A549 (cell line): ENCODE data around the gene TMEM176B. TPM values are rescaled to one million over a fixed set of nuclear protein-coding genes. Genes with fewer than 3 reads are reported as not detected.

ENCODE experiments used
- ATAC-seq, 2 experiments: fragments of 200-7000 bp in 1 of 2; fragments of >200 bp in 1 of 2; cut with Nextera tagmentation in 1 of 2; cut with Tn5 transposase in 1 of 2; 3 replicates each; pipeline versions ENCODE4 v1.8.0 to v1.9.1; 2018 to 2020; ENCODE audit warnings: mild to moderate bottlenecking in 1 of 2, moderate library complexity in 1 of 2
- CTCF ChIA-PET: fragments of 300-600 bp; sonication (Branson Sonifier 250); formaldehyde crosslinking; extraction: SDS; loops from one replicate; lab custom pipeline; 2021; ENCODE audit warnings: antibody characterized with exemption, inconsistent platforms; lab: Yijun Ruan, JAX
- POLR2A ChIA-PET: fragments of 350-600 bp; formaldehyde crosslinking; extraction: SDS; loops from one replicate; lab custom pipeline; 2021; ENCODE audit warnings: antibody characterized with exemption, inconsistent platforms; lab: Yijun Ruan, JAX
- DNase-seq, 2 experiments: peaks; one replicate each; pipeline versions ENCODE4 v3.0.0 to v3.0.0-alpha.2; 2011 to 2016; ENCODE audit warnings: low read depth in 1 of 2, low spot score in 1 of 2
- FAIRE-seq: peaks from 2 replicates; lab custom pipeline; 2011; peaks lifted over from hg19 to GRCh38; lab: Jason Lieb, UNC
- H3K27ac ChIP-seq, 2 experiments: fragments of >200 bp; sonication (Bioruptor Twin); formaldehyde crosslinking; 3 replicates each; pipeline ENCODE4 v1.5.1; 2016 to 2017
- H3K4me1 ChIP-seq: fragments of >200 bp; sonication (Bioruptor Twin); formaldehyde crosslinking; 3 replicates; pipeline ENCODE4 v1.6.1; 2016
- H3K4me2 ChIP-seq: fragments of >200 bp; sonication (Bioruptor Twin); formaldehyde crosslinking; 3 replicates; pipeline ENCODE4 v1.6.1; 2016
- H3K4me3 ChIP-seq: fragments of >200 bp; sonication (Bioruptor Twin); formaldehyde crosslinking; 3 replicates; pipeline ENCODE4 v1.5.1; 2016
- H3K9me3 ChIP-seq: fragments of >200 bp; sonication (Bioruptor Twin); formaldehyde crosslinking; 3 replicates; pipeline ENCODE4 v1.6.1; 2016
- CEBPB ChIP-seq, 2 experiments: fragments of >200 bp in 1 of 2; sonication (Bioruptor Twin) in 1 of 2; formaldehyde crosslinking in 1 of 2; IDR thresholded peaks; 2 replicates each; pipeline ENCODE4 v1.6.1; 2012 to 2016
- CHD4 ChIP-seq: fragments of 200-600 bp; sonication (generic); IDR thresholded peaks from 2 replicates; pipeline ENCODE4 v1.6.1; 2016; ENCODE audit warnings: antibody characterized with exemption, mild to moderate bottlenecking, borderline replicate concordance
- CTCF ChIP-seq: fragments of >200 bp; sonication (Bioruptor Twin); formaldehyde crosslinking; IDR thresholded peaks from 3 replicates; pipeline ENCODE4 v1.5.1; 2016
- EHF ChIP-seq: fragments of 250-450 bp; sonication (Bioruptor Pico); IDR thresholded peaks from 2 replicates; pipeline ENCODE4 v1.5.0; 2020; ENCODE audit warnings: mild to moderate bottlenecking
- ESRRA ChIP-seq: fragments of 150-350 bp; IDR thresholded peaks from 2 replicates; pipeline ENCODE4 v1.6.1; 2014; ENCODE audit warnings: mild to moderate bottlenecking, low read length, borderline replicate concordance
- FOSB ChIP-seq: fragments of 250-450 bp; sonication (Bioruptor Pico); IDR thresholded peaks from 2 replicates; pipeline ENCODE4 v1.5.0; 2020; ENCODE audit warnings: mild to moderate bottlenecking, moderate library complexity
- FOSL2 ChIP-seq, 2 experiments: fragments of 450-650 bp in 1 of 2; fragments of >200 bp in 1 of 2; sonication (Bioruptor Twin) in 1 of 2; formaldehyde crosslinking; IDR thresholded peaks; 2 replicates each; pipeline versions ENCODE4 v1.5.0 to v1.6.1; 2016 to 2020; ENCODE audit warnings: mild to moderate bottlenecking in 1 of 2, moderate library complexity in 1 of 2
- HDAC2 ChIP-seq: fragments of 200-600 bp; sonication (generic); IDR thresholded peaks from 2 replicates; pipeline ENCODE4 v1.6.1; 2016
- HMGXB4 ChIP-seq: fragments of 250-450 bp; sonication (Bioruptor Pico); IDR thresholded peaks from 2 replicates; pipeline ENCODE4 v1.5.0; 2021; ENCODE audit warnings: mild to moderate bottlenecking, moderate library complexity, borderline replicate concordance
- HOXA7 ChIP-seq: fragments of 250-450 bp; sonication (Bioruptor Pico); IDR thresholded peaks from 2 replicates; pipeline ENCODE4 v1.5.0; 2020; ENCODE audit warnings: mild to moderate bottlenecking, moderate library complexity
- HOXB13 ChIP-seq: fragments of 250-450 bp; sonication (Bioruptor Pico); IDR thresholded peaks from 2 replicates; pipeline ENCODE4 v1.5.0; 2020; ENCODE audit warnings: low read depth, mild to moderate bottlenecking, moderate library complexity
- HOXB5 ChIP-seq: fragments of 250-450 bp; sonication (Bioruptor Pico); IDR thresholded peaks from 2 replicates; pipeline ENCODE4 v1.5.0; 2020; ENCODE audit warnings: mild to moderate bottlenecking, moderate library complexity
- JUN ChIP-seq, 2 experiments: fragments of >200 bp; sonication (Bioruptor Twin); formaldehyde crosslinking; IDR thresholded peaks; 2 replicates in 1 of 2; 3 replicates in 1 of 2; pipeline ENCODE4 v1.6.1; 2016 to 2017
- JUNB ChIP-seq: fragments of >200 bp; sonication (Bioruptor Twin); formaldehyde crosslinking; IDR thresholded peaks from 2 replicates; pipeline ENCODE4 v1.6.1; 2016
- MYC ChIP-seq: IDR thresholded peaks from 2 replicates; pipeline ENCODE4 v1.6.1; 2012; ENCODE audit warnings: mild to moderate bottlenecking, inconsistent platforms, low read length, improper control_type of control experiment, borderline replicate concordance
- NPAS2 ChIP-seq: fragments of 250-450 bp; sonication (Bioruptor Pico); IDR thresholded peaks from 2 replicates; pipeline ENCODE4 v1.8.0; 2022; ENCODE audit warnings: mild to moderate bottlenecking, moderate library complexity, borderline replicate concordance
- POLR2A ChIP-seq: IDR thresholded peaks from 2 replicates; pipeline ENCODE4 v1.6.1; 2012; ENCODE audit warnings: mild to moderate bottlenecking, low read length
- RARB ChIP-seq: fragments of 250-450 bp; sonication (Bioruptor Pico); IDR thresholded peaks from 2 replicates; pipeline ENCODE4 v1.8.0; 2021; ENCODE audit warnings: mild to moderate bottlenecking, moderate library complexity
- RCOR1 ChIP-seq: fragments of 150-350 bp; IDR thresholded peaks from 2 replicates; pipeline ENCODE4 v1.6.1; 2014; ENCODE audit warnings: antibody characterized with exemption, low read length, low read depth
- REST ChIP-seq: fragments of 200-600 bp; sonication (generic); IDR thresholded peaks from 2 replicates; pipeline ENCODE4 v1.6.1; 2016; ENCODE audit warnings: antibody characterized with exemption, mild to moderate bottlenecking, moderate library complexity
- RNF2 ChIP-seq: fragments of 200-600 bp; sonication (generic); IDR thresholded peaks from 2 replicates; pipeline ENCODE4 v1.6.1; 2016; ENCODE audit warnings: low read depth, mild to moderate bottlenecking, antibody characterized with exemption, moderate library complexity, borderline replicate concordance
- TFCP2L1 ChIP-seq: fragments of 250-450 bp; sonication (Bioruptor Pico); IDR thresholded peaks from 2 replicates; pipeline ENCODE4 v1.5.0; 2021; ENCODE audit warnings: mild to moderate bottlenecking
- ZNF302 ChIP-seq: fragments of 250-450 bp; sonication (Bioruptor Pico); IDR thresholded peaks from 2 replicates; pipeline ENCODE4 v1.9.0; 2021; ENCODE audit warnings: inconsistent platforms, mild to moderate bottlenecking, moderate library complexity
- WGBS: methylation state at CpG from one replicate; pipeline ENCODE4 v1.1.6; 2017; ENCODE audit errors: missing lambda C conversion rate; 5-methylcytosine and 5-hydroxymethylcytosine counted together
- polyA plus RNA-seq, 4 experiments: library from polyadenylated mRNA; depleted of rRNA in 3 of 4; stranded (reverse); fragments of >200 nt; fragmentation: RNase III in 1 of 4; extraction: RNeasy Plus Mini Kit Qiagen cat#74134 plus additional on column Dnase treatment in 1 of 4; gene quantifications; 2 replicates in 3 of 4; 3 replicates in 1 of 4; pipeline ENCODE4 v1.2.3, GENCODE V29; 2011 to 2017
- TF ChIP-seq, protein P1 (sequence below): fragments of >200 bp; sonication (Bioruptor Twin); formaldehyde crosslinking; IDR thresholded peaks from 3 replicates; pipeline ENCODE4 v1.6.1; 2016
- TF ChIP-seq, protein P2 (sequence below): fragments of >200 bp; sonication (Bioruptor Twin); formaldehyde crosslinking; IDR thresholded peaks from 2 replicates; pipeline ENCODE4 v1.6.1; 2016

The TMEM176B gene
- polyA plus RNA-seq, 2 of the 4 experiments (the other 2 are of a cell fraction): 0.10 TPM; not detected in 1

DNA sequence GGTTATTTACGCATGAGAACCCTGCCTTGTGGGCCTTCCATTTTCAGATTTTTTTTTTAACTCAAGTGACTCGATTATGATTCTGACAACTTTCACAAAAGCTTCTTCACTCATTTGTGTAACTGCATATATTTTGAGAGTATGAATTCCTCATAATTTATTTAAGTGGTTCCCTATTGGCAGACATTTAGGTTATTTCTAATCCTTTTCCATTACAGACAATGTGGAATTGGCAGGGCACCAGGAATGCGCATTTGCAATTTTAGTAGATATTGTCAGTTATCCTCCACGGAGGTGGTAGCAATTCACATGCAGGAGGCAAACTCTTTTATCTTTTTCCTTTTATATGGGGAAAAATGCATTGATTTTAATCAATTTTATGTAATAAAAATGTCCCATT is 2.5 kb downstream of the TMEM176B start:
- no peak for TF ChIP-seq MYC
- no peak for TF ChIP-seq ZNF302 (CRISPR knock-in tag)
- TF ChIP-seq FOSB (CRISPR knock-in tag): no peak
- no peak for TF ChIP-seq JUN (IDR thresholded peaks at IDR 0.05)
- TF ChIP-seq TFCP2L1 (CRISPR knock-in tag): no peak
- no peak for TF ChIP-seq NPAS2 (CRISPR knock-in tag)
- no peak for TF ChIP-seq HOXB5 (CRISPR knock-in tag)
- no peak for TF ChIP-seq RCOR1
- no peak for TF ChIP-seq CEBPB (IDR thresholded peaks at IDR 0.05)
- no peak for TF ChIP-seq HOXB13 (CRISPR knock-in tag)
- TF ChIP-seq, protein P1, sequence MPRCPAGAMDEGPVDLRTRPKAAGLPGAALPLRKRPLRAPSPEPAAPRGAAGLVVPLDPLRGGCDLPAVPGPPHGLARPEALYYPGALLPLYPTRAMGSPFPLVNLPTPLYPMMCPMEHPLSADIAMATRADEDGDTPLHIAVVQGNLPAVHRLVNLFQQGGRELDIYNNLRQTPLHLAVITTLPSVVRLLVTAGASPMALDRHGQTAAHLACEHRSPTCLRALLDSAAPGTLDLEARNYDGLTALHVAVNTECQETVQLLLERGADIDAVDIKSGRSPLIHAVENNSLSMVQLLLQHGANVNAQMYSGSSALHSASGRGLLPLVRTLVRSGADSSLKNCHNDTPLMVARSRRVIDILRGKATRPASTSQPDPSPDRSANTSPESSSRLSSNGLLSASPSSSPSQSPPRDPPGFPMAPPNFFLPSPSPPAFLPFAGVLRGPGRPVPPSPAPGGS: no peak
- no peak for TF ChIP-seq RARB
- TF ChIP-seq EHF: no peak
- TF ChIP-seq CHD4: no peak
- TF ChIP-seq POLR2A: no peak
- TF ChIP-seq REST: no peak
- TF ChIP-seq HMGXB4: no peak
- TF ChIP-seq HDAC2: no peak
- no peak for TF ChIP-seq FOSL2 (IDR thresholded peaks at IDR 0.05)
- TF ChIP-seq FOSL2 (CRISPR knock-in tag; IDR thresholded peaks at IDR 0.05): no peak
- TF ChIP-seq, protein P2, sequence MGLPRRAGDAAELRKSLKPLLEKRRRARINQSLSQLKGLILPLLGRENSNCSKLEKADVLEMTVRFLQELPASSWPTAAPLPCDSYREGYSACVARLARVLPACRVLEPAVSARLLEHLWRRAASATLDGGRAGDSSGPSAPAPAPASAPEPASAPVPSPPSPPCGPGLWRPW: no peak
- no peak overlapping the region for H3K27ac ChIP-seq
- ATAC-seq (no peak), DNase-seq (no peak), FAIRE-seq (no peak)
- no peak overlapping the region for H3K4me2 ChIP-seq
- H3K4me1 ChIP-seq: no peaks in the 10 kb centered on the region
- WGBS: 46% methylated on average over 4 of the region's 4 CpGs
- ChIA-PET CTCF (interaction anchor here (1.4 kb wide), 1 partner anchor 19 kb away, joined by 5 read pairs; no protein-coding TSS in a partner anchor), POLR2A (no interaction called here)
- no peaks in the 10 kb centered on the region for H3K9me3 ChIP-seq
- no peak overlapping the region for H3K4me3 ChIP-seq

GRCh38 chr7:150793569-150794238 is 6.5 kb downstream of the TMEM176B start:
- no peak for DNase-seq
- Histone ChIP-seq H3K9me3 (no peaks in the 10 kb centered on the region), H3K4me3 (no peak overlapping the region), H3K4me1 (no peaks in the 10 kb centered on the region), H3K4me2 (no peak overlapping the region), H3K27ac (no peak overlapping the region)
- POLR2A ChIA-PET: no interaction called here
- ATAC-seq: no peak
- 12% methylated on average over 6 of the region's 6 CpGs for whole genome bisulfite sequencing
- FAIRE-seq: no peak
- CTCF ChIA-PET: interaction anchor here (0.8 to 3.0 kb wide), 3 partner anchors 10 to 83 kb away, joined by 3 to 13 read pairs (median 3); no protein-coding TSS in a partner anchor
- TF ChIP-seq CTCF (no peak), ESRRA (no peak), JUN (IDR thresholded peaks at IDR 0.05) (no peak), JUNB (no peak), HOXA7 (CRISPR knock-in tag) (no peak), TFCP2L1 (CRISPR knock-in tag) (no peak), RNF2 (no peak)
- TF ChIP-seq, protein P1: no peak
